ENCODE data around the gene KRTAP13-1. TPM values are rescaled to one million over a fixed set of nuclear protein-coding genes. Genes with fewer than 3 reads are reported as not detected.

Gene KRTAP13-1
- polyA plus RNA-seq, 2 of the 4 experiments (the other 2 are of a cell fraction) = not detected

DNA sequence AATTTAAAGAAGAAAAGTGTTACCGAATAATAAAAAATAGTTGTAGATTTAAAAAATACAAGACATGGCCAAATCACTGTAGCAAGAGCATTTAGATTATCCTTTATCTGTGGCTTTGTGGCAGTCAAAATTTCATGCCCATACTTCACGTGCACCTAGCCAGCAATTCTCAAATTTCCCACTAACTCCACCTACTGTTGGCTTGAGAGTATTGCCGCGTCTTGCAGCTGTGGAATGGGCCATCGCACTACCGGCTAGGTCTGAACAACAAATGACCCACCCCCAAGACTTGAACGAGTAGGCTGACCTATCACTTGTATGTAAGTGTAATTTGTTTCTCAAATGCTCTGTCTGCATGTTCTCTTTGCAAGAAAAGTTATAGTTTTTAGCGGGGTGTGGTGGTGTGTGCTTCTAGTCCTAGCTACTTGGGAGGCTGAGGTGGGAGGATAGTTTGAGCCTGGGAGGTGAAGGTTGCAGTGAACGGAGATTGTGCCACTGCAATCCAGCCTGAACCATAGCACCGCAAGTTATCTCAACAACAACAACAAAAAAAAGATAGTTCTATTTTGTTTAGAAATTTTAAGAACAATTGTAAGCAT is 38.3 kb downstream of the KRTAP13-1 start:
- Histone ChIP-seq H3K4me1 (no peaks in the 10 kb centered on the region), H3K27ac (no peak overlapping the region), H3K4me3 (no peak overlapping the region), H3K4me2 (no peak overlapping the region), H3K9me3 (no peaks in the 10 kb centered on the region)
- ATAC-seq (peak in 1 of 2 experiments; percentile 44; a peak in 1 of 6 replicates), FAIRE-seq (no peak), DNase-seq (ENCODE audit: low read depth in 1 of 2, low spot score in 1 of 2) (peak in 1 of 2 experiments; percentile 32)
- TF ChIP-seq, protein P1, sequence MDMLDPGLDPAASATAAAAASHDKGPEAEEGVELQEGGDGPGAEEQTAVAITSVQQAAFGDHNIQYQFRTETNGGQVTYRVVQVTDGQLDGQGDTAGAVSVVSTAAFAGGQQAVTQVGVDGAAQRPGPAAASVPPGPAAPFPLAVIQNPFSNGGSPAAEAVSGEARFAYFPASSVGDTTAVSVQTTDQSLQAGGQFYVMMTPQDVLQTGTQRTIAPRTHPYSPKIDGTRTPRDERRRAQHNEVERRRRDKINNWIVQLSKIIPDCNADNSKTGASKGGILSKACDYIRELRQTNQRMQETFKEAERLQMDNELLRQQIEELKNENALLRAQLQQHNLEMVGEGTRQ (IDR thresholded peaks at IDR 0.05) = no peak
- TF ChIP-seq ZSCAN20 (CRISPR knock-in tag; IDR thresholded peaks at IDR 0.05) = no peak
- TF ChIP-seq POLR2A (IDR thresholded peaks at IDR 0.05; ENCODE audit: low read length) = no peak
- TF ChIP-seq ESRRA (IDR thresholded peaks at IDR 0.05; ENCODE audit: borderline replicate concordance, low read length) = no peak
- no peak for TF ChIP-seq EHMT2 (IDR thresholded peaks at IDR 0.05; ENCODE audit: low read depth)
- TF ChIP-seq GATA3 (IDR thresholded peaks at IDR 0.05; ENCODE audit: borderline replicate concordance) = no peak
- no peak for TF ChIP-seq CHD2 (IDR thresholded peaks at IDR 0.05; ENCODE audit: low read length, partially characterized antibody)
- TF ChIP-seq CEBPB (IDR thresholded peaks at IDR 0.05) = no peak
- TF ChIP-seq EHF (CRISPR knock-in tag; IDR thresholded peaks at IDR 0.05) = no peak
- TF ChIP-seq, protein P2, sequence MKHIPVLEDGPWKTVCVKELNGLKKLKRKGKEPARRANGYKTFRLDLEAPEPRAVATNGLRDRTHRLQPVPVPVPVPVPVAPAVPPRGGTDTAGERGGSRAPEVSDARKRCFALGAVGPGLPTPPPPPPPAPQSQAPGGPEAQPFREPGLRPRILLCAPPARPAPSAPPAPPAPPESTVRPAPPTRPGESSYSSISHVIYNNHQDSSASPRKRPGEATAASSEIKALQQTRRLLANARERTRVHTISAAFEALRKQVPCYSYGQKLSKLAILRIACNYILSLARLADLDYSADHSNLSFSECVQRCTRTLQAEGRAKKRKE (CRISPR knock-in tag; IDR thresholded peaks at IDR 0.05; ENCODE audit: low read depth) = no peak
- TF ChIP-seq FOSB (CRISPR knock-in tag; IDR thresholded peaks at IDR 0.05) = no peak
- TF ChIP-seq, protein P3, sequence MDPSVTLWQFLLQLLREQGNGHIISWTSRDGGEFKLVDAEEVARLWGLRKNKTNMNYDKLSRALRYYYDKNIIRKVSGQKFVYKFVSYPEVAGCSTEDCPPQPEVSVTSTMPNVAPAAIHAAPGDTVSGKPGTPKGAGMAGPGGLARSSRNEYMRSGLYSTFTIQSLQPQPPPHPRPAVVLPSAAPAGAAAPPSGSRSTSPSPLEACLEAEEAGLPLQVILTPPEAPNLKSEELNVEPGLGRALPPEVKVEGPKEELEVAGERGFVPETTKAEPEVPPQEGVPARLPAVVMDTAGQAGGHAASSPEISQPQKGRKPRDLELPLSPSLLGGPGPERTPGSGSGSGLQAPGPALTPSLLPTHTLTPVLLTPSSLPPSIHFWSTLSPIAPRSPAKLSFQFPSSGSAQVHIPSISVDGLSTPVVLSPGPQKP (IDR thresholded peaks at IDR 0.05; ENCODE audit: low read depth, low read length) = no peak
- TF ChIP-seq FOSL2 (IDR thresholded peaks at IDR 0.05) = no peak
- no peak for TF ChIP-seq FOSL2 (CRISPR knock-in tag; IDR thresholded peaks at IDR 0.05)
- TF ChIP-seq FOXS1 (CRISPR knock-in tag; IDR thresholded peaks at IDR 0.05) = no peak
- TF ChIP-seq ZFP36 (IDR thresholded peaks at IDR 0.05; ENCODE audit: borderline replicate concordance, partially characterized antibody) = no peak
- TF ChIP-seq TFCP2L1 (CRISPR knock-in tag; IDR thresholded peaks at IDR 0.05) = no peak
- TF ChIP-seq ZNF302 (CRISPR knock-in tag; IDR thresholded peaks at IDR 0.05) = no peak
- no peak for TF ChIP-seq MAZ (IDR thresholded peaks at IDR 0.05; ENCODE audit: borderline replicate concordance, low read depth, low read length)
- 9% methylated on average over 10 of the region's 10 CpGs for WGBS (ENCODE audit: missing lambda C conversion rate)
- ChIA-PET CTCF (interaction anchor here (0.8 to 1.1 kb wide), 2 partner anchors 15 to 16 kb away, joined by 3 to 4 read pairs; no protein-coding TSS in a partner anchor), POLR2A (no interaction called here)

DNA sequence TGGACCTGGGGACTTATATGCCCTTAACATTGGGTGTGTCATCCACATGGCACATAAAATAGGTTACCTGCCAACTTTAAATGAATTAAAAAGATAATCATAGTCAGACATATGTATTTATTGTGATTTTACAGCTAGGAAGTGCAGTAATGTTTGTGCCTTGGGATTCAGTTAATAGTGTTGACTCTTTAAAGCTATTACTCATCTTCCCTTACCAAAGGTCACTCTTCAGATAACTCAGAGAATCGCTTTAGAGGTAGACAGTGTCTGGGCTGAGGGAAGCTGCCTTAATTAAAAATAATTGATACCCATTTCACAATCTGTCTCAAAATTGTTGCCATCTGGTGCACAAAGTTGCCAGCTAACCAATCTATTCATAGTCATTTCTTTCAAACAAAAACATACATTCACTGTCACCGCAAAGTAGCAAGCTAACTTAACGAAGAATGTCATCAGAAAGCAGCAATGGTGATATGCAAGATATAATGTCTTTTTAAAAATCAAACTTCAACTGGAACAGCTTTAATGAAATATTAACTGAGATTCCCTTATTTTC is 41.3 kb downstream of the KRTAP13-1 start:
- FAIRE-seq = no peak
- TF ChIP-seq, protein P2 (CRISPR knock-in tag; IDR thresholded peaks at IDR 0.05; ENCODE audit: low read depth) = no peak
- TF ChIP-seq SREBF2 (IDR thresholded peaks at IDR 0.05) = no peak
- no peak for TF ChIP-seq KDM5A (IDR thresholded peaks at IDR 0.05)
- TF ChIP-seq MAZ (IDR thresholded peaks at IDR 0.05; ENCODE audit: borderline replicate concordance, low read depth, low read length) = no peak
- no peak for TF ChIP-seq ZSCAN20 (CRISPR knock-in tag; IDR thresholded peaks at IDR 0.05)
- no peak for TF ChIP-seq TP53 (CRISPR knock-in tag; IDR thresholded peaks at IDR 0.05)
- TF ChIP-seq FOSL2 (IDR thresholded peaks at IDR 0.05) = no peak
- TF ChIP-seq FOSL2 (CRISPR knock-in tag; IDR thresholded peaks at IDR 0.05) = no peak
- TF ChIP-seq, protein P4, sequence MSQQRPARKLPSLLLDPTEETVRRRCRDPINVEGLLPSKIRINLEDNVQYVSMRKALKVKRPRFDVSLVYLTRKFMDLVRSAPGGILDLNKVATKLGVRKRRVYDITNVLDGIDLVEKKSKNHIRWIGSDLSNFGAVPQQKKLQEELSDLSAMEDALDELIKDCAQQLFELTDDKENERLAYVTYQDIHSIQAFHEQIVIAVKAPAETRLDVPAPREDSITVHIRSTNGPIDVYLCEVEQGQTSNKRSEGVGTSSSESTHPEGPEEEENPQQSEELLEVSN (IDR thresholded peaks at IDR 0.05; ENCODE audit: borderline replicate concordance, low read depth) = no peak
- TF ChIP-seq ZNF302 (CRISPR knock-in tag; IDR thresholded peaks at IDR 0.05) = no peak
- TF ChIP-seq ZFP36 (IDR thresholded peaks at IDR 0.05; ENCODE audit: borderline replicate concordance, partially characterized antibody) = no peak
- TF ChIP-seq, protein P5, sequence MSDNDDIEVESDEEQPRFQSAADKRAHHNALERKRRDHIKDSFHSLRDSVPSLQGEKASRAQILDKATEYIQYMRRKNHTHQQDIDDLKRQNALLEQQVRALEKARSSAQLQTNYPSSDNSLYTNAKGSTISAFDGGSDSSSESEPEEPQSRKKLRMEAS (IDR thresholded peaks at IDR 0.05) = no peak
- no peak for TF ChIP-seq CBX2 (IDR thresholded peaks at IDR 0.05; ENCODE audit: borderline replicate concordance, low read depth)
- no peak for TF ChIP-seq RCOR1 (IDR thresholded peaks at IDR 0.05; ENCODE audit: low read depth, low read length)
- no peak for TF ChIP-seq RFX5 (IDR thresholded peaks at IDR 0.05)
- TF ChIP-seq CBX8 (IDR thresholded peaks at IDR 0.05) = no peak
- no peak for TF ChIP-seq TFCP2L1 (CRISPR knock-in tag; IDR thresholded peaks at IDR 0.05)
- TF ChIP-seq NPAS2 (CRISPR knock-in tag; IDR thresholded peaks at IDR 0.05; ENCODE audit: borderline replicate concordance) = no peak
- no peak for TF ChIP-seq NFE2L2 (conservative IDR thresholded peaks at IDR 0.05; ENCODE audit: low read length)

More for the DNA sequence above, 41.3 kb downstream of the KRTAP13-1 start:
- ATAC-seq (no peak), DNase-seq (ENCODE audit: low read depth in 1 of 2, low spot score in 1 of 2) (no peak)
- Histone ChIP-seq H3K27ac (no peak overlapping the region), H3K4me2 (no peak overlapping the region), H3K4me1 (no peaks in the 10 kb centered on the region), H3K9me3 (no peaks in the 10 kb centered on the region), H3K4me3 (no peak overlapping the region)
- 7% methylated on average over 3 of the region's 3 CpGs for WGBS (ENCODE audit: missing lambda C conversion rate)
- POLR2A ChIA-PET = no interaction called here
- CTCF ChIA-PET = no interaction called here
